Activated CD4-positive, alpha-beta T cell treated with anti-CD3 and anti-CD28 coated beads, Interleukin-2, Interleukin-4, amounts not matched to agents 100 ng/mL and 50 ng/mL, durations not matched to agents 16 hours and 8 hours (primary cell): ENCODE results near the gene IGSF8.
A peak's percentile ranks its signal among the peaks of the same experiment; 100 is the strongest.
"Not testable (repeated sequence)": the region's sequence is repeated elsewhere in the genome, so short reads cannot be mapped to it uniquely, and the experiment has no call there.

Experiments
- DNase-seq: peaks from one replicate; pipeline ENCODE4 v3.0.0-alpha.2; 2020; ENCODE audit warnings: low spot score

Gene IGSF8

GRCh38 chr1:160064746-160065145, 33.7 kb downstream of the IGSF8 start:
- no peak for DNase-seq

GRCh38 chr1:160064164-160064563, 34.3 kb downstream of the IGSF8 start:
- no peak for DNase-seq

- DNase-seq, result no peak
Measured at GRCh38 chr1:160063176-160063575, 35.2 kb downstream of the IGSF8 start.

GRCh38 chr1:160062230-160062532, 36.2 kb downstream of the IGSF8 start:
- DNase-seq, result no peak

GRCh38 chr1:160061369-160062229, 36.8 kb downstream of the IGSF8 start:
- DNase-seq, result no peak

GRCh38 chr1:160058087-160058486, 40.3 kb downstream of the IGSF8 start:
- DNase-seq, result no peak

- no peak for DNase-seq
Measured at GRCh38 chr1:160056648-160057169, 41.7 kb downstream of the IGSF8 start.

- no peak for DNase-seq
Measured at GRCh38 chr1:160053548-160054365, 44.7 kb downstream of the IGSF8 start.

- DNase-seq, result no peak
Measured at GRCh38 chr1:160052936-160053335, 45.5 kb downstream of the IGSF8 start.

GRCh38 chr1:160050619-160051018, 47.8 kb downstream of the IGSF8 start:
- DNase-seq, result no peak

- DNase-seq, result not testable (repeated sequence)
Measured at GRCh38 chr1:160050182-160050581, 48.2 kb downstream of the IGSF8 start.

- no peak for DNase-seq
Measured at GRCh38 chr1:160049101-160049500, 49.3 kb downstream of the IGSF8 start.

- DNase-seq, result no peak
Measured at GRCh38 chr1:160048335-160048734, 50.1 kb downstream of the IGSF8 start.

- no peak for DNase-seq
Measured at GRCh38 chr1:160047111-160047991, 51.1 kb downstream of the IGSF8 start.

GRCh38 chr1:160046494-160047110, 51.8 kb downstream of the IGSF8 start:
- peak; percentile 54 for DNase-seq

- no peak for DNase-seq
Measured at GRCh38 chr1:160045653-160046052, 52.8 kb downstream of the IGSF8 start.

GRCh38 chr1:160043543-160043942, 54.9 kb downstream of the IGSF8 start:
- DNase-seq, result no peak
